ENCODE results near the gene C10orf90.

C10orf90 gene

DNA sequence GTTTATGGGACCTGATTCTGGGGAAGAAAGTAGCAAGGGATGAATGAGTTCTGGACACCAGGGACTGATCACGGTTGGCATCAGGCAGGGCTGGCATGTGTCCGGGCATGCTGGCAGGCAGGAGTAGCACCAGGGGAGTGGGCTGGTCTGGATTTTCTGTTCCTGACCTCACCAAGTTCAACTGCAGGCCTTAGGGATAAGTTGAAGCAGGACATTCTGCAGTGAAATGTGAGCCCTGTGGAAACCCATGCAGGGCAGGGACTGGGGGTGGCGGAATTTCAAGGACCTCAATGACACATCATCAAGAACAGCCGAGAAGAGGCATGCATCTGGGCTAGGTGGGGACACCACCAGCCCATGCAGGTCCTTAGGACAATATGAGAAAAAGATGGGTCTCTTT is 202.0 kb downstream of the C10orf90 start:
- no peak overlapping the region for H3K27ac ChIP-seq
- no peaks in the 10 kb centered on the region for H3K36me3 ChIP-seq (ENCODE audit: insufficient read depth, low read length)
- no peak overlapping the region for H3K4me3 ChIP-seq
- TF ChIP-seq FOXP2 (optimal IDR thresholded peaks at IDR 0.05; ENCODE audit: control extremely low read depth, extremely low read length, insufficient read depth) (no peak), POLR2AphosphoS5 (IDR thresholded peaks at IDR 0.05; ENCODE audit: borderline replicate concordance, low read depth, low read length) (no peak), EZH2 (IDR thresholded peaks at IDR 0.05) (no peak)
- no peak for DNase-seq (ENCODE audit: low read depth, low spot score)
- H3K9me3 ChIP-seq (ENCODE audit: low read depth, low read length): no peaks in the 10 kb centered on the region
- no peak overlapping the region for H3K9ac ChIP-seq (ENCODE audit: insufficient read length)

DNA sequence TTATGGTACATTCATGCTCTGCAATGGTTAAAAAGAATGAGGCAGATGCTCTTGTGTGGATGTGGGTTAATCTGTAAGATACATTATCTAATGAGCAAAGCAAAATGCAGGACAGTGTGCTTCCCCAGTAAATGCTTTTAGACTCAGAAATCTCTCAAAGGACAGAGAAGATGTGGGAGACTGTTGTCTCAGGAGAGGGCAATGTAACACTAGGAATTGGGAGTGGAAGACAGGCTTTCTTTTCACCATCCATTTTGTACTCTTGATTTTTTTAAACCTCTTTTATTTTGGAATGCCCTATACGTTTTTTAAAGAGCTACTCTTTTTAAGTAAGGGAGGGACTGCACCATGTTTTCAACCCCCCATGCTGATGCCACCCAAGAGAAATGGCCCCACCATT is 204.7 kb downstream of the C10orf90 start:
- Histone ChIP-seq H3K9ac (ENCODE audit: insufficient read length) (no peak overlapping the region), H3K9me3 (ENCODE audit: low read depth, low read length) (no peaks in the 10 kb centered on the region), H3K36me3 (ENCODE audit: insufficient read depth, low read length) (no peaks in the 10 kb centered on the region), H3K4me3 (no peak overlapping the region), H3K27ac (no peak overlapping the region)
- TF ChIP-seq FOXP2 (optimal IDR thresholded peaks at IDR 0.05; ENCODE audit: control extremely low read depth, extremely low read length, insufficient read depth) (no peak), EZH2 (IDR thresholded peaks at IDR 0.05) (no peak), POLR2AphosphoS5 (IDR thresholded peaks at IDR 0.05; ENCODE audit: borderline replicate concordance, low read depth, low read length) (no peak)
- no peak for DNase-seq (ENCODE audit: low read depth, low spot score)

DNA sequence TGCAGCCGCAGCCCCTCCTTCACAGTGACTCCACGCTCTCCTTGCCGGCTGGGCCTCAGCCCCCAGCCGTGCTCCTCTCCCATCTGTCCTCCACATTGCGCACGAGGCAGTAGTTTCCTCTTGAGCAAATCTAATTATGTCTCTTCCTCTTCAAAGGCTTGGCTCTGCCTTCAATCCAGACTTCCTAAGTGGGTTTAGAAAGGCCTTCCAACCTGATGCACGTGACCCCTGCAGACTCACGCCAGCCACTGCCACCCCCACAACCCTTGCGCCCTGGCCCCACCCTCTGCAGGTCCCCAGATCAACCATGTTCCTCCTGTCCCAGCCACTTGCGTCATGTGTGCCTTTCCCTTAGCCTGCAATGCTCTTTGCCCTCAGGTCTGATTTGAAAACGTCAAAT is 207.2 kb downstream of the C10orf90 start:
- Histone ChIP-seq H3K9ac (ENCODE audit: insufficient read length) (no peak overlapping the region), H3K36me3 (ENCODE audit: insufficient read depth, low read length) (no peaks in the 10 kb centered on the region), H3K9me3 (ENCODE audit: low read depth, low read length) (no peaks in the 10 kb centered on the region), H3K4me3 (no peak overlapping the region), H3K27ac (no peak overlapping the region)
- no peak for TF ChIP-seq FOXP2 (optimal IDR thresholded peaks at IDR 0.05; ENCODE audit: control extremely low read depth, extremely low read length, insufficient read depth)
- TF ChIP-seq EZH2 (IDR thresholded peaks at IDR 0.05): no peak
- no peak for TF ChIP-seq POLR2AphosphoS5 (IDR thresholded peaks at IDR 0.05; ENCODE audit: borderline replicate concordance, low read depth, low read length)
- DNase-seq (ENCODE audit: low read depth, low spot score): no peak

GRCh38 chr10:126461289-126461940 is 209.1 kb downstream of the C10orf90 start:
- Histone ChIP-seq H3K36me3 (ENCODE audit: insufficient read depth, low read length) (no peaks in the 10 kb centered on the region), H3K9ac (ENCODE audit: insufficient read length) (no peak overlapping the region), H3K9me3 (ENCODE audit: low read depth, low read length) (no peaks in the 10 kb centered on the region), H3K27ac (no peak overlapping the region), H3K4me3 (no peak overlapping the region)
- TF ChIP-seq EZH2 (IDR thresholded peaks at IDR 0.05): no peak
- no peak for TF ChIP-seq POLR2AphosphoS5 (IDR thresholded peaks at IDR 0.05; ENCODE audit: borderline replicate concordance, low read depth, low read length)
- no peak for TF ChIP-seq FOXP2 (optimal IDR thresholded peaks at IDR 0.05; ENCODE audit: control extremely low read depth, extremely low read length, insufficient read depth)
- no peak for DNase-seq (ENCODE audit: low read depth, low spot score)

DNA sequence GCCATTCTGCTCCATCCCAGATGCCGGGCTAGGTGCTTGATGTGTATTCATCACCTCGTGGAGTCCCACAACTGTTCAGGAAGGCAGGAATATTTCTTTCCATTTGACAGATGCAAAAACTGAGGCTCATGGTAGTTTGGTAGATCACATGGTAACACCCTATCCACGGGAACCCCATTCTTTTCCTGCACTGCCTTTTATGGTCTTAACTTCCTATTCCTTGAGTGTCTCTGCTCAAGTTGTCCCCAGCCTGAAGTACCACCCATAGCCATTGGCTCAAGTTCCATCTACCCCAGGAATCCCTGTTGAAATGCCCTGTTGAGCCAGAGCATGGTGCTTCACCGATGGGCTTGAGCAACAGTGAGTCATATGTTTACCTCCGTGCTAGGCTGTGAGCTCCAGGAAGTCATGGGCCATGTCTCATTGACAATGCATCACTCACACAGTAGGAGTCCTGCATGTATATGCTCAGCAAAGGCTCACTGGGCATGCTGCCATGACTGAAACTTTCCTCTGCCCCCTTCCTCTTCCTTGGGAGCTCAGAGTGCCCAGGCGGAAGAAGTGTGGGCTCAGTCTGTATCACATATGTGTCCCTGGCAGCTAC is 210.5 kb downstream of the C10orf90 start:
- H3K9me3 ChIP-seq (ENCODE audit: low read depth, low read length): no peaks in the 10 kb centered on the region
- no peak for TF ChIP-seq EZH2 (IDR thresholded peaks at IDR 0.05)
- TF ChIP-seq POLR2AphosphoS5 (IDR thresholded peaks at IDR 0.05; ENCODE audit: borderline replicate concordance, low read depth, low read length): no peak
- no peak for TF ChIP-seq FOXP2 (optimal IDR thresholded peaks at IDR 0.05; ENCODE audit: control extremely low read depth, extremely low read length, insufficient read depth)
- DNase-seq (ENCODE audit: low read depth, low spot score): no peak
- no peaks in the 10 kb centered on the region for H3K36me3 ChIP-seq (ENCODE audit: insufficient read depth, low read length)
- H3K9ac ChIP-seq (ENCODE audit: insufficient read length): no peak overlapping the region
- no peak overlapping the region for H3K4me3 ChIP-seq
- H3K27ac ChIP-seq: no peak overlapping the region

DNA sequence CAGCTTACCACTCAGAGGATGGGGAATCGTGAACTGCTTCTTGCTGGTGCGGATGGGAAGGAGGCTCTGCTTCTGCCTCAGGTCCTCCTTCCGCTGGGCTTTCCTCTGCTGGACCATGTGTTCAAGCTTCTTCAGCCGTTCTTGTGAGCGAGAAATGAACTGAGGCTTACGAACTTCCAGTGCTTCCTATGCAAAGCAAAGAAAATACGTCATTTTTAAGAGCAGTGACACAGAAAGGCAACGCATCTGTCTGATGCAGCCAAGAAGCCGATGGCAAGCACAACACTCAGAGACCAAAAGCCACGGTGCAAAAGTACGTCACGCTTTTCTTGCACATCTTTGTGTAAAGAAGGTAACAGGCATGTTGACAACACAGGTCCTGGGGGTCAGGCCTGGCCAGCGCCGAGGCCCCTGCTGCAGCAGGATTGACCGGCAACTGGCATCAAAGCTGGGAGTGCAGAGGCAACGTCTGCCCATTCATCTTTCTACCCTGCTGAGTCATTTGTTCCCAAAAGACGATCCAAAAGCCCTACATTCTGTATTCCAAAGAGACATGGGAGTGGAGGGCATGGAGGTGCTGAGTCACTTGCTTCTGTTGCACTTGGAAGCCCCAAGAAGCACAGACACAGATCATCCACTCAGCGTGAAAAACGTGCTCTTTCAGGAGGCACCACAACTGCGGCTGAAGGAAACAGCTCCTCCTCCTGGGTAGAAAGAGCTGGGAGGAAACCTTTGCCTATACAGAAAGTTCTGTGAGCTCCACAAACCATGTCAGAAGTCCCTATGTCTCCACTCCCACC is 211.3 kb downstream of the C10orf90 start:
- Histone ChIP-seq H3K9ac (ENCODE audit: insufficient read length) (no peak overlapping the region), H3K27ac (no peak overlapping the region), H3K4me3 (no peak overlapping the region), H3K36me3 (ENCODE audit: insufficient read depth, low read length) (no peaks in the 10 kb centered on the region), H3K9me3 (ENCODE audit: low read depth, low read length) (no peaks in the 10 kb centered on the region)
- no peak for DNase-seq (ENCODE audit: low read depth, low spot score)
- no peak for TF ChIP-seq POLR2AphosphoS5 (IDR thresholded peaks at IDR 0.05; ENCODE audit: borderline replicate concordance, low read depth, low read length)
- no peak for TF ChIP-seq FOXP2 (optimal IDR thresholded peaks at IDR 0.05; ENCODE audit: control extremely low read depth, extremely low read length, insufficient read depth)
- TF ChIP-seq EZH2 (IDR thresholded peaks at IDR 0.05): no peak

GRCh38 chr10:126458466-126458865 is 212.0 kb downstream of the C10orf90 start:
- DNase-seq (ENCODE audit: low read depth, low spot score): no peak
- TF ChIP-seq POLR2AphosphoS5 (IDR thresholded peaks at IDR 0.05; ENCODE audit: borderline replicate concordance, low read depth, low read length) (no peak), EZH2 (IDR thresholded peaks at IDR 0.05) (no peak), FOXP2 (optimal IDR thresholded peaks at IDR 0.05; ENCODE audit: control extremely low read depth, extremely low read length, insufficient read depth) (no peak)
- no peak overlapping the region for H3K9ac ChIP-seq (ENCODE audit: insufficient read length)
- no peaks in the 10 kb centered on the region for H3K9me3 ChIP-seq (ENCODE audit: low read depth, low read length)
- H3K4me3 ChIP-seq: no peak overlapping the region
- no peaks in the 10 kb centered on the region for H3K36me3 ChIP-seq (ENCODE audit: insufficient read depth, low read length)
- no peak overlapping the region for H3K27ac ChIP-seq

GRCh38 chr10:126456632-126457031 is 213.9 kb downstream of the C10orf90 start:
- no peak for DNase-seq (ENCODE audit: low read depth, low spot score)
- H3K27ac ChIP-seq: no peak overlapping the region
- H3K4me3 ChIP-seq: no peak overlapping the region
- no peaks in the 10 kb centered on the region for H3K9me3 ChIP-seq (ENCODE audit: low read depth, low read length)
- no peak overlapping the region for H3K9ac ChIP-seq (ENCODE audit: insufficient read length)
- H3K36me3 ChIP-seq (ENCODE audit: insufficient read depth, low read length): no peaks in the 10 kb centered on the region
- TF ChIP-seq FOXP2 (optimal IDR thresholded peaks at IDR 0.05; ENCODE audit: control extremely low read depth, extremely low read length, insufficient read depth) (no peak), EZH2 (IDR thresholded peaks at IDR 0.05) (no peak), POLR2AphosphoS5 (IDR thresholded peaks at IDR 0.05; ENCODE audit: borderline replicate concordance, low read depth, low read length) (no peak)
